ENCODE data around the gene BFSP1.
A peak's percentile ranks its signal among the peaks of the same experiment; 100 is the strongest.

The BFSP1 gene

GRCh38 chr20:17556837-17557674, 25.9 kb upstream of the BFSP1 start:
- DNase-seq = no peak

- DNase-seq = no peak
Measured at GRCh38 chr20:17555106-17555505, 23.9 kb upstream of the BFSP1 start.

- no peak for DNase-seq
Measured at GRCh38 chr20:17549131-17549530, 18.0 kb upstream of the BFSP1 start.

- DNase-seq = no peak
Measured at GRCh38 chr20:17545127-17545526, 13.9 kb upstream of the BFSP1 start.

GRCh38 chr20:17543531-17544131, 12.5 kb upstream of the BFSP1 start:
- DNase-seq = no peak

DNA sequence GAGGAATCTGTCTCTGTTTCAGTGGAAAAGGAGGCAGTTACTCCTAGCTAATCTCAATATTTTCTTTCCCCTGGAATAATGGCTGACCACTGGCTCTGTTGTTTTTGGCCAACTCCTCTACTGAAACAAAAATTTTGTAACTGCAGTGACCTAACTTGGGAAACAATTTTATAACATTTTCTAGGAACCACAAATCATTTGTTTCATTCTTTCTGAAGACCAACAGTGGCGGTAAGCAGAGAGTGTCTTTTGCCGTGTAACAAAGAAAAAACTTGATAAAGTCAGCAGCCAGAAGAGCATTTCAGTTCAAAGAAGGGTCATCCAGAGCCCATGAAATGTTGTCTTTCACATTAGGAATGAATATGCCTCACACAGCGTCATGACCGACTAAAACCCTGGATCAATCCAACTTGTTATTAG, 11.8 kb upstream of the BFSP1 start:
- DNase-seq = no peak

DNA sequence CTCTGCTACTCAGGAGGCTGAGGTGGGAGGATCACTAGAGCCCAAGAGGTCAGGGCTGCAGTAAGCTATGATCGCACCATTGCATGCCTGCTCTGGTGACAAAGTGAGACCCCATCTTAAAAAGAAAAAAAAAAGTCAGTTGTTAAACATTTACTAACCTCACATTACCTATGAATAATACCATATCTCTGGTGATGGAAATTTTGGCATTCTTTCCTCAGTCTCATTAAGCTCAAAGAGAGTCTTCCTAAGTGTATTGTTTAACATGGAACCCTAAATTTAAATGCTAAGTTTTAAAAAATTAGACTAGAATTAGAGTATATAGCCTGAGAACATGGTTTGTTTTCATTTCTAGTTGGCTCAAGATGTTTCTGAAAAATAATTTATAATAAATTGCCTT, 11.3 kb upstream of the BFSP1 start:
- no peak for DNase-seq

DNA sequence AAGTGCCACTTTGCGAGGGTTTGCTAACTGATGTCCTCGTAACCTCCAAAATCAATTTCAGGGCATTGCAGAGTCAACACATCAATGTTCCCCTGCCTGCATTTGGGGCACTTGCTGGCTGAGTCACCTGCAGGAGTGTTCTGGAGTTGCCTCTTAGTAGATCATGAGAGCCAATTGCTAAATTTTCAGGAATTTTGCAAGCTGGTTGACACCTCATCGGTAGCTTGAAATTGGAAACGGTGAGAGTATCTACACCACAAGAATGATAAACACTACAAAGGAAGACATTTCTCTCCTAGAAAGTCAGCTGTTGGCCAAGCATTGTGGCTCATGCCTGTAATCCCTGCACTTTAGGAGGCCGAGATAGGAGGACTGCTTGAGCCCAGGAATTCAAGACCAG, 10.8 kb upstream of the BFSP1 start:
- DNase-seq = no peak

- DNase-seq = no peak
Measured at GRCh38 chr20:17541596-17541995, 10.4 kb upstream of the BFSP1 start.

GRCh38 chr20:17538517-17539170, 7.5 kb upstream of the BFSP1 start:
- no peak for DNase-seq

DNA sequence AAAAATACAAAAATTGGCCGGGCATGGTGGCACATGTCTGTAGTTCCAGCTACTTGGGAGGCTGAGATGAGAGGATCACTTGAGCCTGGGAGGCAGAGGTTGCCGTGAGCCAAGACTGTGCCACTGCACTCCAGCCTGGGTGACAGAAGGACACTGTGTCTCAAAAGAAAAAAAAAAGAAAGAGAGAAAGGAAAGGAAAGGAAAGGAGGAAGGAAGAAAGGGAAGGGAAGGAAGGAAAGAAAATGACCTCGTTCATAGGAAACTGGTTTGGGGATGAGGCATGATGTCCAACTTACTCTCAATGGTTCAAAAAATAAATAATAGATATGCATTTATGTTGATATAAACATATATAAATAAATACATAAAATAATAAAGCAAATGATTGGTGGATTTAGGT, 6.8 kb upstream of the BFSP1 start:
- DNase-seq = no peak

- peak; percentile 64 for DNase-seq
Measured at GRCh38 chr20:17536944-17537444, 5.8 kb upstream of the BFSP1 start.

GRCh38 chr20:17534077-17534476, 2.9 kb upstream of the BFSP1 start:
- DNase-seq = no peak

GRCh38 chr20:17533396-17533795, 2.2 kb upstream of the BFSP1 start:
- DNase-seq = no peak

DNA sequence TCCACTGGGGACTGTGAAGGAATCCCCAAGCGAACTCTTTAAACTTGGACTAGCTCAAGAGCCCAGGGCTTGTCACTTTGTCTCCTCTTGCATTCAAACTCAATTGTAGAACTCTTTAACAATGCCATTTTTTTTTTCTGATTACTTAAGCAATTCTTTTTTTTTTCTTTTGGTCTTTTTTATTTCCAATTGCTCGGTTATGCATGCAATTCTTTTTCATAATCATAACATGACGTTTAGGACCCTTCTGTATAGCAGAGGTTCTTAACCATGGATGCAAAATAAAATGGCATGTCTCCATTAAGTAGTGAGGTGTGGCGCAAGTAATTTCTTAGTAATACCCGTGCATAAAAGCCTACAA, 466 bp upstream of the BFSP1 start:
- DNase-seq = no peak

GRCh38 chr20:17530153-17530552, 1.0 kb downstream of the BFSP1 start:
- DNase-seq = no peak

GRCh38 chr20:17529586-17529985, 1.6 kb downstream of the BFSP1 start:
- DNase-seq = no peak

DNA sequence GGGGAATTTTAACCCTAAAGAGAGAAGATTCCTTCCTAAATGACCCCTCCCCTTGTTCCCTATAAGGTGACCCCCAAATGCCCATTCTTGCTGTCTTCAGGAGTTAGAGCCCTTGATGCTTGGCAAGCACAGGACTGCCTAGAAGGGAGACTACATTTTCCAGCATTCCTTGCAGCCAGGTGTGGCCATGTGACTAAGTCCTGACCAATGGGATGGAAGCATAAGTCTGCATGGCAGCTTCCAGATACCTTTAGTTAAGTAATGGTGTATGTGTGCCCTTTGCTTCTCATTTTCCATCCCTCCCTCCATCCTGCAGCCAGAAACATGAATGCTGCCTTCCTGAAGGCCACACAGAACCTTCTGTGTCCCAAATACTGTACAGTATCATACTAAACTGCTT, 5.5 kb downstream of the BFSP1 start:
- DNase-seq = no peak

GRCh38 chr20:17525132-17525531, 6.0 kb downstream of the BFSP1 start:
- DNase-seq = no peak

DNA sequence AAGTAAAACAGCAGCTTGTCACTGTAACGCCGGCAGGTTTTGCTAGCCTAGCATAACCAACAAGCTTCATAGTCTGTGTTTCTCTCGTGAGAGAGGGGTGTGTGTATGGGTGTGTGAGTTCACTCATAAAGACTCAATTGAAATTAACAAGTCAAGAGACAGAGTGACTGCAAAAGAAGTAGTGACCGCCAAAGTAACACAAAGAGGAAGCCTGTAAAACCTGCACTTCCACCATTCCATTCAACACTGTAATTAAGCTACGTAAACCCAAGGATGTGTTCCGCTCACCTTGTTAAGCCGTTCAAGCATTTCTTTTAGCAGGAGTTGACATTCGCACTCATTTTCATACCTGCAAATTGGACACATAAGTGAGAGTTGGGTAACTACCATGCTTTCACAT, 6.6 kb downstream of the BFSP1 start:
- DNase-seq = no peak

- DNase-seq = no peak
Measured at GRCh38 chr20:17523326-17523725, 7.9 kb downstream of the BFSP1 start.

GRCh38 chr20:17522528-17522927, 8.7 kb downstream of the BFSP1 start:
- no peak for DNase-seq

DNA sequence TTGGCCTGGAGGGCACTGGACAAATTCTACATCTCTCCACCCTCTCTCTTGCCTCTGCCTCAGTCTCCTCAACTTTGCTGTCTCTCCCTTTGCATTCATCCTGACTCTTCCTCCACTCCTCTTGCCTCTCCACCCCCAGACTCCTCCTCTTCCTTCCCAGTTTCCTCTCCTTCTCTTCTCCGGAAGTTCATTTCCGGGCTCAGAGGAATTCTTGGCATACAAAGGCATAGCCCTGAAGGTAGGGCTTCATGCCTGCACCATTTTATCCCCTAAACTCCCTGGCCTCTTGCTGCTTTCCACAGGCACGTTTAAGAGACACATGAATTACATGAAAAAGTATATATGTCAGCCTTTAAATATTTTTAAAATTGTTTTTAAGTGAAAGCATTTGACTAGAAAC, 10.6 kb downstream of the BFSP1 start:
- DNase-seq = no peak
